Fibroblast of pulmonary artery (primary cell): Measurements from ENCODE around the gene PTPRM.

Experiments used
- DNase-seq: peaks from one replicate; pipeline ENCODE4 v3.0.0-alpha.2; 2010; ENCODE audit warnings: low read depth
- H3K4me3 ChIP-seq: replicated peaks from 2 replicates; pipeline ENCODE4 v1.5.1; 2011; ENCODE audit warnings: low read depth, mild to moderate bottlenecking, control low read depth, low read length, moderate library complexity
- TF ChIP-seq, protein P1 (sequence below): IDR thresholded peaks from 2 replicates; pipeline ENCODE4 v1.5.1; 2011; ENCODE audit warnings: mild to moderate bottlenecking, control low read depth, low read length, inconsistent platforms; ENCODE audit errors: missing control alignments

The PTPRM gene

DNA sequence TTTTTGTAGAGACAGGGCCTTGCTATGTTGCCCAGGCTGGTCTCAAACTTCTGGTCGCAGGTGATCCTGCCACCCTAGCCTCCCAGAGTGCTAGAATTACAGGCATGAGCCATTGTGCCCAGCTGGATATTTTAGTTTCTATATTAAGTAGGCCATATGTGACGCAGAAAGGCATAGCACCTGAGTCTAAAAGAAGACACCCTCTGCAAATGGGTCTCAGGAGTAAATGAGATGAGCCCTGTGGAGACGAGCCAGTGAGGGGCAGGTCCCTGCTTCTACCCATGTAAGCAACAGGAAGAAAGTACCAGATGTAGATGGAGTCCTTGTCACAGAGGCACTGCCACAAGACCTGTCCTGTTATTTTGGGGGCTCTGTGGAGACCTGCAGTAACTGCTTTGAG, 322.4 kb downstream of the PTPRM start:
- H3K4me3 ChIP-seq = no peak overlapping the region
- TF ChIP-seq, protein P1, sequence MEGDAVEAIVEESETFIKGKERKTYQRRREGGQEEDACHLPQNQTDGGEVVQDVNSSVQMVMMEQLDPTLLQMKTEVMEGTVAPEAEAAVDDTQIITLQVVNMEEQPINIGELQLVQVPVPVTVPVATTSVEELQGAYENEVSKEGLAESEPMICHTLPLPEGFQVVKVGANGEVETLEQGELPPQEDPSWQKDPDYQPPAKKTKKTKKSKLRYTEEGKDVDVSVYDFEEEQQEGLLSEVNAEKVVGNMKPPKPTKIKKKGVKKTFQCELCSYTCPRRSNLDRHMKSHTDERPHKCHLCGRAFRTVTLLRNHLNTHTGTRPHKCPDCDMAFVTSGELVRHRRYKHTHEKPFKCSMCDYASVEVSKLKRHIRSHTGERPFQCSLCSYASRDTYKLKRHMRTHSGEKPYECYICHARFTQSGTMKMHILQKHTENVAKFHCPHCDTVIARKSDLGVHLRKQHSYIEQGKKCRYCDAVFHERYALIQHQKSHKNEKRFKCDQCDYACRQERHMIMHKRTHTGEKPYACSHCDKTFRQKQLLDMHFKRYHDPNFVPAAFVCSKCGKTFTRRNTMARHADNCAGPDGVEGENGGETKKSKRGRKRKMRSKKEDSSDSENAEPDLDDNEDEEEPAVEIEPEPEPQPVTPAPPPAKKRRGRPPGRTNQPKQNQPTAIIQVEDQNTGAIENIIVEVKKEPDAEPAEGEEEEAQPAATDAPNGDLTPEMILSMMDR = no peak
- DNase-seq = no peak

DNA sequence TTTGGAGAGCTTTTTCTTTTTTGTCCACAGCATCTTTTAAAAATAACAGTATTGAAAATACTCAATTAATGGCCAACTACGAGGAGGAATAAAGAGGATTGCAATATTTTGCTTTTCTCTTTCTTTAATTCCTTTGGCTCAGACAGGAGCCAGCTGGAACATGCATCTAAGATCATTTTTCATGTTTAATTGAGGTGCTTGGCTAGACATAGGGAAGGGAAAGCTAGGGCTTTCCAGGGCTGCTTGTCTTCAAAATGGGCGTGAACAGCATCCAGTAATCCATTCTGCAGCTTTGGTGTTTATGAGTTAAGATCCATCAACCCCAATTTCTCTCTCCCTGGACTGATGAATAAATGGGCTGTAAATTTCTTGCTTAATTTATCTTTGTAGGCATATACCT, 323.0 kb downstream of the PTPRM start:
- DNase-seq = no peak

DNA sequence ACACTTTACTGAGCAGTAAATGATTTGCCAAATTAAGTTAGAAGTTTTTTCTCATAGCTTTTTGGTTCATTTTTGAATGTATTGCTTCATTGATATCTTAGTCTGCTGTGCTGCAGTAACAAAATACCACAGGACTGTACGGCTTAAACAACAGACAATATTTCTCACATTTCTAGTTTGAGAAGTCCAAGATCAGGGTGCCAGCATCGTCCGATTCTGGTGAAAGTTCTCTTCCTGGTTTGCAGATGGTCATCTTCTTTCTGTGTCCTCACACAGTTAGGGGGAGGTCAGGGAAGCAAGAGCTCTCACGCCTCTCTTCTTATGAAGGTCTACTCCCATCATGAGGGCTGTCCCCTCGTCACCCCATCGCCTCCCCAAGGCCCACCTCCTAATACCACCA, 325.4 kb downstream of the PTPRM start:
- H3K4me3 ChIP-seq = no peak overlapping the region
- TF ChIP-seq, protein P1 = no peak
- no peak for DNase-seq

More for the DNA sequence above, 323.0 kb downstream of the PTPRM start:
- no peak overlapping the region for H3K4me3 ChIP-seq
- TF ChIP-seq, protein P1 = no peak

DNA sequence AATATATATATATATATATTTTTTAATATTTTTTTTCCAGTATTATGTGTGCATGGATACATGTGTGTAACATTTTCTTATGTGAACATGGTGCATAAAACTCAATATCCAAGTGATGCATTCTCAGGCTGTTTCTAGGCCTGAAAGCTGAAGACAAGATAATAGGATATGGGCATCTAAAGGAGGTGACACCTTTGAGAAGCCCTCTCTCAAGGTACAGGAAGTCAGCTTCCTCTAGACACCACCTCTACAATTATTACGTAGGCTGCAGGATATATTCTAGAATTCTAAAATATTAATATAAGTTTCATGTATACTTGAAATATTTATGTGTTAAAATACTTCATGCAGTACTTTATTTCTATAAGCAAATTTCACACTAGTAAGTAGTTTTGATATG, 327.5 kb downstream of the PTPRM start:
- DNase-seq = no peak
- TF ChIP-seq, protein P1 = no peak
- no peak overlapping the region for H3K4me3 ChIP-seq

DNA sequence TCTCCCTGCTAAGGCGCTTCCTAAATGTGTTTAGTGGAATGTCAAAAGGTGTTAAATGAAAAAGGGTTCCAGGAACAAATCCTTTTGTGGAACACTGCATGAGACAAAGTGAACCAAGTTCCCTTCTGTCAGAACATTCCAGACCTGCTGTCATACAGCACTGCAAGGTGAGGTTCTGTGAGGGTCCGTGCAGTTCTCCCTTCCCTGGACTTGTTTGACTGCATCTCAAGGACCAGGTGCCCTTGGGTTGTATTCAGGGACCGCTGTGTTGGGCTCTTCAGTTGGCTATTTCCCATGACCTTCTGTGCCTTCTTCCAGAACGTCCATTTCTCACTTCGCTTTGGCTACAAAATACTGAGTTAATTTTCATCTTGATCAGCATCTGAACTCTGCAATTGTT, 328.2 kb downstream of the PTPRM start:
- no peak overlapping the region for H3K4me3 ChIP-seq
- TF ChIP-seq, protein P1 = no peak
- DNase-seq = no peak

DNA sequence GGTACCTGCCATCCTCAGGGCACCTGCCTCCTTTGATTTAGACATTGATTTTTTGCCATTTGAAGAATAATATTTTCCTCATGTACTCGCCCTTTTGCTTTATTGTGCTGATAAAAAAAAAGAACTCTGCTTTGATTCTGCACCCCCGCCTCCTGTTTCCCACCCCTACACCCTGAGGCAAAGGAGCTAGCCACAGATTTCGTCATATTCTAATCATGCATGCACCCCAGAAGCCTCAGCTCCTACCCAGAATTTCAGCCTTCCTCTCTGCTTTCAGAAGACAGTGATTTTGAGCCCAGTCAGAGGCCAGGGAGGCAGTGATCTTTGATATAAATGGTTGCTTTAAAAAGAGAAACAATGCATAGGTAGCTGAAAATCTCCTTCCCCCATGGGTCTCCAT, 329.0 kb downstream of the PTPRM start:
- H3K4me3 ChIP-seq = no peak overlapping the region
- DNase-seq = no peak
- TF ChIP-seq, protein P1 = no peak

DNA sequence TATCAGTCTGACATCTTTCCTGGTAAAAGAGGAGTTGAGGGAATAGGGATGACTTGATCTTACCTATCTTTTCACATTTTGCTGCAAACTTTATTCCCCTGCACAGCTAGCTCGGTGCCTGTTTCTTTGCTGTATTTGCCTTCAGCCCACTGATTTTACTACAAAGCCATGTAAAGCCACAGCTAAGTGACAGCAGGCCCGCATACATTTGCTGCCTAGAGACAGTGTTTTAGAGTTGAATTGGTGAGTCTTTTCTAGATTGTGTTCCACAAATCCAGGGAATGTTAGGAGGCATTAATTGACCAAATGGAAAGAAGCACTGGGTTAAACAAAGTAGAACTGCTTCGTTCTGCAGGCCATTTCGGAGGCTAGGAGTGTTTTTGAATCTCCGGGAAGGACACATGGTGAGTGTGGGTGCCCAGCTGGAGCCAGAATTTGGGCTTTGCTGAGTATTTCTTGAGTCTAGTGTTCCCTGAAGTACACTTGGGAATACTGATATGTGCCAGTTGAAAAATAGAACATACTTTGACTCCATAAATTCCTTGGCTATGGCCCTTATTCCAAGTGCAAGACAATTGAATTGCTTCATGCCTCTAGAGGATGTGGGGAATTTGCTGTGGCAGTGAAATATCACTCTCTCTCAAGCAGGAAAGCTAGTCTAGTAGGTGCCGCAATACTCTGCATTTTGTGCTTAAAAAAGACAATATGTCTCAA, 329.8 kb downstream of the PTPRM start:
- TF ChIP-seq, protein P1 = no peak
- peak; percentile 55 for DNase-seq
- H3K4me3 ChIP-seq = no peak overlapping the region
